HepG2 (cell line): ENCODE results near the gene HBS1L.

Source experiments
- ONECUT2 ChIP-seq: sonication (generic); formaldehyde crosslinking; IDR thresholded peaks from 2 replicates; pipeline ENCODE4 v1.4.0; 2020; ENCODE audit warnings: missing genetic modification reagents
- ZNF382 ChIP-seq: sonication (generic); formaldehyde crosslinking; IDR thresholded peaks from 2 replicates; pipeline ENCODE4 v1.5.0; 2020; ENCODE audit warnings: missing genetic modification reagents, mild to moderate bottlenecking, borderline replicate concordance
- TF ChIP-seq, protein P1 (sequence below): sonication (generic); formaldehyde crosslinking; IDR thresholded peaks from 2 replicates; pipeline ENCODE4 v1.5.0; 2020; ENCODE audit warnings: mild to moderate bottlenecking, missing genetic modification reagents, moderate library complexity

DNA sequence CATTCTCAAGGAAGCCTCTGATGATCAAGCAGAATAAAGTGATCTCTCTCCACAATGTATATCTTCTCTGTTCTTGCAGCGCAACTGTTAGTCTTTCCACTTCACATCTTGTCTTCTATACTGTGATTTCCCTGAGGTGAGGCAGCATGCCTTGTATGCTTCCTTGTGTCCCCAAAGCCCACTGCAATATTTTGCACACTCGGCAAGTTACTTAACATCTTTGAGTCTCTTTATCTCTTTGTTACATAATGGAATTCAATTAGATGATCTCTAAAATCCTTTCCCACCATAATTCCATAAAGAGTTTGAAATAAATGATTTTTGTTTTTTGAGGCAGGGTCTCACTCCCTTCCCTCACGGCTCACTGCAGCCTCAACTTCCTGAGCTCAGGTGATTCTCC is 64.4 kb downstream of the HBS1L start:
- TF ChIP-seq ONECUT2 (CRISPR knock-in tag) (no peak), ZNF382 (CRISPR knock-in tag) (no peak)
- TF ChIP-seq, protein P1, sequence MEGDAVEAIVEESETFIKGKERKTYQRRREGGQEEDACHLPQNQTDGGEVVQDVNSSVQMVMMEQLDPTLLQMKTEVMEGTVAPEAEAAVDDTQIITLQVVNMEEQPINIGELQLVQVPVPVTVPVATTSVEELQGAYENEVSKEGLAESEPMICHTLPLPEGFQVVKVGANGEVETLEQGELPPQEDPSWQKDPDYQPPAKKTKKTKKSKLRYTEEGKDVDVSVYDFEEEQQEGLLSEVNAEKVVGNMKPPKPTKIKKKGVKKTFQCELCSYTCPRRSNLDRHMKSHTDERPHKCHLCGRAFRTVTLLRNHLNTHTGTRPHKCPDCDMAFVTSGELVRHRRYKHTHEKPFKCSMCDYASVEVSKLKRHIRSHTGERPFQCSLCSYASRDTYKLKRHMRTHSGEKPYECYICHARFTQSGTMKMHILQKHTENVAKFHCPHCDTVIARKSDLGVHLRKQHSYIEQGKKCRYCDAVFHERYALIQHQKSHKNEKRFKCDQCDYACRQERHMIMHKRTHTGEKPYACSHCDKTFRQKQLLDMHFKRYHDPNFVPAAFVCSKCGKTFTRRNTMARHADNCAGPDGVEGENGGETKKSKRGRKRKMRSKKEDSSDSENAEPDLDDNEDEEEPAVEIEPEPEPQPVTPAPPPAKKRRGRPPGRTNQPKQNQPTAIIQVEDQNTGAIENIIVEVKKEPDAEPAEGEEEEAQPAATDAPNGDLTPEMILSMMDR, result no peak
